DMS114 treated with DMSO at 0.1 percent for 48 hours (cell line): ENCODE data around the gene DNM3.

Experiments used
- DNase-seq: peaks from one replicate; lab custom pipeline; 2025; ENCODE audit not compliant: unreplicated experiment; lab: John Stamatoyannopoulos, UW

Gene DNM3

DNA sequence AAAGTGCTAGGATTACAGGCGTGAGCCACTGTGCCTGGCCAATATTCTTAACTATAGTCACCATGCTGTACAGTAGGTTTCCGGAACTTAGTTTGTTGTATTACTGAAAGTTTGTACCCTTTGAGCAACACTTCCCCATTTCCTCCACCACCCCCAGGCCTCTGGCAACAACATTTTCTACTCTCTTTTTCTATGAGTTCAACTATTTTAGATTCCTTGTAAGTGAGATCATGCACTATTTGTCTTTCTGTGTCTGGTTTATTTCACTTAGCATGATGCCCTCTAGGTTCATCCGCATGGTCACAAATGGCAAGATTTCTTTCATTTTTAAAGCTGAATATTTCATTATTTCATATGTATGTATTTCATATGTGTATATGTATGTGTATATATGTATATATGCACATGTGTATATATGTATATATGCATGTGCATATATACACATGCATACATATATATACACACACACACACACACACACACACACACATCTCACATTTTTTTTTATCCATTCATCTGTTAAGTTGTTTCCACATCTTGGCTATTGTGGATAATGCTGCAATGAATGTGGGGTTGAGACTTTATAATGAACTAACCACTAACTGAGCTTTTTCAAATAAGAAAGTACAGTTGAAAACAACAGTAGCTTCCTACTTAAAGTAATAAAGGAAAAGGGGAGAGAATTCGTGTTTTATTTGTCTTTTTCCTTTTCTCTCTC, 322.4 kb downstream of the DNM3 start:
- DNase-seq: no peak

GRCh38 chr1:172165403-172165802, 324.1 kb downstream of the DNM3 start:
- DNase-seq: no peak

GRCh38 chr1:172167796-172168596, 326.7 kb downstream of the DNM3 start:
- peak; percentile 92 for DNase-seq

- DNase-seq: no peak
Measured at GRCh38 chr1:172168597-172168872, 327.2 kb downstream of the DNM3 start.

- no peak for DNase-seq
Measured at GRCh38 chr1:172169836-172170235, 328.5 kb downstream of the DNM3 start.

- DNase-seq: no peak
Measured at GRCh38 chr1:172172352-172172831, 331.1 kb downstream of the DNM3 start.

- no peak for DNase-seq
Measured at GRCh38 chr1:172176206-172176605, 334.9 kb downstream of the DNM3 start.

GRCh38 chr1:172177849-172178248, 336.6 kb downstream of the DNM3 start:
- DNase-seq: no peak

DNA sequence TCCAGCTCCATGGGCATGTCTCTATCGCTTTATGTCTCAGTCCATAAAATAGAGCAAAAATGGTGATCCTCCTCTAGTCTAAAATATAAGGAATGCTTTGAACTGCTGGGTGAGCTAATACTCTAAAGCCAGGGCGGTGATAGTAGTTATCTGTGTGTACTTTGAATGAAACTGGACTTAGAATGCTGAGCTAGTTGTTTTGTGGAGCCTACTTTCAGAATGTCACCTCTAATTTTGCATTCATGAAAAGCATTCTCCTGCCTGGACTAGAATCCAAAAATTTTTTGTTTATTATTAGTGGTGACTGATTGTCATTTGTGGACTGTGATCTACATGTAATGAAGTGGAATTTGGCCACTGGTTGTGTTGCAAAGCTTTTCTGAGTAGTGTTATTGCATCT, 337.6 kb downstream of the DNM3 start:
- no peak for DNase-seq

DNA sequence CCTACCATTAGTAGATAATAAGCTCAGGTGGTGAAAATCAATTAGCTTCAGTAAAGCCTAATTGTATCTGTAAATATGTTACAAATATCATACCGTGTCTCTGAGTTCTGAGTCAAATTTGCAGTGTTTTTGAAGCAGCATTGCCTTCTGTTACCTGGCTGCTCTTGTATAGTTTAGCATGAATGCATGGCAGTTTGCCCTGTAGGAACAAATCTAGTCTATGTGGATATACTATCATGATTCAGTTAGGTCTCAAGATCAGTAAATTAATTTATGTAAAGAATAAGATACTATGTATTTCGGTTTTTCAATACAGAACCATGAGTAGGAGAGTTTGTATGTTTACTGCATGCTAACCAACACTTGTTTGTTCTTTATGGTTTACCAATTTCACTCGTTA, 338.6 kb downstream of the DNM3 start:
- DNase-seq: no peak

DNA sequence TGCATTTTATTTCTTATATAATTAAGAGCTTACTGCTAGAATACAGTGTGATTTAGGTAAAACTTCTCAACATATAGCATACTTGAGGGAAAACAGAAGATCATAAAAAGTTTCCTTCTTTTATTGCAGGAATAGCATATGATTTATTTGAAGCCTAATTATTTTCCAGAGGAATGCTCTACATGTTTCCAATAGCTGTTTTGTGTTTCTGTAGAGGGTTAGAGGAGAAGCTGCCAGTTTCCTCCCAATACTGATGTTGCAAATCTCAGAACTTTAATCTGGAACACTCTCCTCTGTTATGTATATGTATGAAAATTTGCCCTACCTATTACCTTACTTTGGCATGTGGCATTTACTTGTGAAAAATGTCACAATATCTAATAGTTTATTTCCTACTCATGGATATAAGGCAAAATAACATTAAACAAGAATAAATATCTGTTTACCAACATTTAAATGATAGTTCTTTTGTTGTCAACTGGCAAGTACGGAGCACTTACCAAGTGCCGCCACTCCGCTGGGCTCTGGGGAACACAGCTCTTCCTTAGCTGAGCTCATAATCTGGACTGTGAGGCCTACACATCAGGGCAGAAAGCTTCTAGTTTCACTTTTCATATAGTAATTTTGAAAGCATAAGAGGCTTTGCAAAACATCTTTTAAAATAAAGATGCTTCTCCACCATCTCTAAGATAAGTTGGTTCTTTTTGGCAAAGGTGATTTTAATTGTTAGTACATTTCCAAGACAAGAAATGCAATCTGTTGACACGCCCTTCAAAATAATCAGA, 339.4 kb downstream of the DNM3 start:
- DNase-seq: no peak

- DNase-seq: no peak
Measured at GRCh38 chr1:172184506-172185191, 343.4 kb downstream of the DNM3 start.

GRCh38 chr1:172185211-172185610, 343.9 kb downstream of the DNM3 start:
- peak; percentile 85 for DNase-seq

DNA sequence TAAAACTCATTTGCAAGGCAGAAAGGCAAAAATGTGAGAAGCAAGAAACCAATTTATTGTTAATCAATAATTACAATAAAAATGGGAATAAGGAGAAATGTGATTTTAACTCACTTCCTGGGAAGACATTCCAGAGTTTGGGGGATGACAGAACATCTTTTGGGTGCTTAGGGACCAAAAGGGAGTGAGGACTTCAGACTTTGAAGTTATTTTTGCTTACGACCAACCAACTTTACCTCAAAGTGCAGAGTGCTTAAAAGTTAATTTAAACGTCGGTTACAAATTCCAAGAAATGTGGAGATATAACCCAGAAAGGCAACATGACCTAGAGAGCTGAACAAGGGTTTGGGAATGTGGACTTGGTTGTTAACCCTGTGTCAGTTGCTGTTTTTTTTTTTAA, 344.7 kb downstream of the DNM3 start:
- DNase-seq: peak; percentile 85

- no peak for DNase-seq
Measured at GRCh38 chr1:172201572-172201971, 360.3 kb downstream of the DNM3 start.

GRCh38 chr1:172203135-172203823, 362.0 kb downstream of the DNM3 start:
- peak; percentile 70 for DNase-seq

GRCh38 chr1:172203902-172204301, 362.6 kb downstream of the DNM3 start:
- DNase-seq: no peak

DNA sequence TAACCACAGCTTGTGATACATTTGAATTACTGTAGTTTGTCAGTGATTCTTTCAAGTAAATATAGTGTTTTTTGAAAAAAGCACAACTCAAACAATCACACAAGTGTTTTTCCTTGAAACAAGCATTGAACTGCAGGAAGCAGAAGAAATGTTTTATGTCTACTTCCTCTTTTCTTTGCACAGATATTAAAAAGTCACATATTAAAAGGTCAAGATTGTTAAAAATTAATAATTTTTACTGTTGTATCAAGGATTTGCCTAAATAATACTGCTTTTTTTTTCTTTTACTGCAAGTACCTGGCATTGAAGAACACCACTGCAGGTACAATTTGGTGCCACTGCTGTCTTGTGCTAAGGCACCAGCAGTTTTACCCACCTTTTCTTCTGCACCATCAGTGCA, 365.0 kb downstream of the DNM3 start:
- no peak for DNase-seq

GRCh38 chr1:172208635-172209034, 367.3 kb downstream of the DNM3 start:
- DNase-seq: no peak

GRCh38 chr1:172211221-172211620, 369.9 kb downstream of the DNM3 start:
- peak; percentile 80 for DNase-seq

GRCh38 chr1:172212124-172212523, 370.8 kb downstream of the DNM3 start:
- DNase-seq: no peak
